HepG2 (cell line): ENCODE results near the gene ZNF547. TPM values are rescaled to one million over a fixed set of nuclear protein-coding genes. Genes with fewer than 3 reads are reported as not detected.

ENCODE experiments used
- ASH2L ChIP-seq: fragments of 300-600, 200-600 bp; sonication (generic); IDR thresholded peaks from 2 replicates; pipeline ENCODE4 v1.7.0; 2017; ENCODE audit warnings: low read depth, mild to moderate bottlenecking, moderate library complexity, mixed read lengths, low read length; ENCODE audit not compliant: insufficient read length
- BRCA1 ChIP-seq: sonication (generic); formaldehyde crosslinking; IDR thresholded peaks from 2 replicates; pipeline ENCODE4 v1.4.0; 2020; ENCODE audit warnings: missing genetic modification reagents
- HNF4A ChIP-seq: sonication (generic); formaldehyde crosslinking; IDR thresholded peaks from 2 replicates; pipeline ENCODE4 v1.4.0; 2020; ENCODE audit warnings: missing genetic modification reagents
- PAWR ChIP-seq: sonication (generic); formaldehyde crosslinking; IDR thresholded peaks from 2 replicates; pipeline ENCODE4 v1.4.0; 2020; ENCODE audit warnings: missing genetic modification reagents, mild to moderate bottlenecking, borderline replicate concordance
- POGZ ChIP-seq: sonication (generic); formaldehyde crosslinking; IDR thresholded peaks from 2 replicates; pipeline ENCODE4 v1.4.0; 2020; ENCODE audit warnings: mild to moderate bottlenecking, missing genetic modification reagents
- RXRA ChIP-seq: sonication (generic); formaldehyde crosslinking; IDR thresholded peaks from 2 replicates; pipeline ENCODE4 v1.5.1; 2020; ENCODE audit warnings: missing genetic modification reagents
- STAG1 ChIP-seq: sonication (generic); formaldehyde crosslinking; IDR thresholded peaks from 2 replicates; pipeline ENCODE4 v1.4.0; 2020; ENCODE audit warnings: missing genetic modification reagents
- ZC3H13 ChIP-seq: sonication (generic); formaldehyde crosslinking; IDR thresholded peaks from 2 replicates; pipeline ENCODE4 v1.8.1; 2023; ENCODE audit warnings: mild to moderate bottlenecking, missing genetic modification reagents, moderate library complexity
- ZC3H4 ChIP-seq: sonication (generic); formaldehyde crosslinking; IDR thresholded peaks from 2 replicates; pipeline ENCODE4 v1.4.0; 2020; ENCODE audit warnings: missing genetic modification reagents, borderline replicate concordance
- ZNF264 ChIP-seq: sonication (generic); formaldehyde crosslinking; IDR thresholded peaks from 2 replicates; pipeline ENCODE4 v1.4.0; 2020; ENCODE audit warnings: missing genetic modification reagents
- ZNF441 ChIP-seq: sonication (generic); formaldehyde crosslinking; IDR thresholded peaks from 2 replicates; pipeline ENCODE4 v1.7.0; 2021; ENCODE audit warnings: missing genetic modification reagents, borderline replicate concordance
- ZNF577 ChIP-seq: sonication (generic); formaldehyde crosslinking; IDR thresholded peaks from 2 replicates; pipeline ENCODE4 v1.4.0; 2020; ENCODE audit warnings: mild to moderate bottlenecking, low read depth, missing genetic modification reagents, borderline replicate concordance
- ZNF674 ChIP-seq: sonication (generic); formaldehyde crosslinking; IDR thresholded peaks from 2 replicates; pipeline ENCODE4 v1.5.0; 2020; ENCODE audit warnings: low read depth, mild to moderate bottlenecking, missing genetic modification reagents
- polyA plus RNA-seq, 8 experiments: library from polyadenylated mRNA; depleted of rRNA in 3 of 8; stranded (reverse) in 7 of 8; unstranded in 1 of 8; fragments of >200 nt; fragmentation: Illumina TruSeq in 4 of 8; extraction: Trizol in 4 of 8; gene quantifications; 2 replicates each; pipeline versions ENCODE4 v1.2.1 to v1.2.3, GENCODE V29; 2011 to 2016; ENCODE audit warnings: low read depth in 4 of 8, missing spikeins in 1 of 8, mixed read lengths in 1 of 8; ENCODE audit not compliant: insufficient read depth in 1 of 8
- total RNA-seq, 5 experiments: library from RNA; depleted of rRNA; stranded (reverse); fragments of >200 nt; fragmentation: Illumina TruSeq; extraction: Trizol; gene quantifications; 2 replicates each; pipeline ENCODE4 v1.2.3, GENCODE V29; 2016; ENCODE audit warnings: low read depth in 1 of 5
- TF ChIP-seq, protein P1 (sequence below): sonication (generic); formaldehyde crosslinking; IDR thresholded peaks from 2 replicates; pipeline ENCODE4 v1.8.0; 2022; ENCODE audit warnings: missing genetic modification reagents, mild to moderate bottlenecking, inconsistent platforms, borderline replicate concordance
- TF ChIP-seq, protein P2 (sequence below): sonication (generic); formaldehyde crosslinking; IDR thresholded peaks from 2 replicates; pipeline ENCODE4 v1.4.0; 2020; ENCODE audit warnings: mild to moderate bottlenecking, low read depth, missing genetic modification reagents
- TF ChIP-seq, protein P3 (sequence below): sonication (generic); formaldehyde crosslinking; IDR thresholded peaks from 2 replicates; pipeline ENCODE4 v1.4.0; 2020; ENCODE audit warnings: missing genetic modification reagents, borderline replicate concordance
- TF ChIP-seq, protein P4 (sequence below): sonication (generic); formaldehyde crosslinking; IDR thresholded peaks from 2 replicates; pipeline ENCODE4 v1.8.1; 2023; ENCODE audit warnings: missing genetic modification reagents, inconsistent platforms, borderline replicate concordance
- TF ChIP-seq, protein P5 (sequence below): sonication (generic); formaldehyde crosslinking; IDR thresholded peaks from 2 replicates; pipeline ENCODE4 v1.4.0; 2020; ENCODE audit warnings: missing genetic modification reagents, mild to moderate bottlenecking, borderline replicate concordance

The ZNF547 gene
- total and polyA plus RNA-seq, 2 of the 13 experiments (the other 11 are each of a cell fraction or from before 2014, with no cell fraction given): 2.0 to 2.6 TPM

DNA sequence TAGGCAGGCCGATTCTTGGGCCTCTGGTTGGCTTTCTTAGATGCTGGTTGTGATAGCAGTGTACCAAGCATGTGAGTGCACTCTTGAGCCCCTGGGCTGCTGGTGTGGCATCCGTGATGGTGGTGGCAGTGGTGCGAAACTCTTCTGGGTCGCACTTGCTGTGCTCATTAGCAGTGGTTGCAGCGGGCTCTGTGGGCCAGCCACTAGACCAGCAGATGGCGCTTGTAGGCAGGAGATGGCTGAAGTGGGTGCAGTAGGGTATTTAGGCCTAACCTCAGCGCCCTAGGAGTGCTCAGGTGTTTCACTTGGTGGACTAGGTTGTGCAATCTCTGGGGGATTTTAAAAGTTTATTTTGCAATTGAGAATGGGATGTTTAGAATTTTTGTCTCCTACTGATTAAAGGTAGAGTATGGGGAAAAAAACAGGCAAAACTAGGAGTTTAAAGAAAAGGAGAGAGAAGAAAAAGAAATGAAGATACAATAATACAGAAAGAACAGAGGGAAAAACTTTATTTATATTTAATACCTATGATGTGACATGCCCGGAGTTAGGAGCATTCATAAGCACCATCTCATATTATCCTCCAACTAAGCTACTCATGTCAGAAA is 43.3 kb downstream of the ZNF547 start (continued):
- TF ChIP-seq, protein P1, sequence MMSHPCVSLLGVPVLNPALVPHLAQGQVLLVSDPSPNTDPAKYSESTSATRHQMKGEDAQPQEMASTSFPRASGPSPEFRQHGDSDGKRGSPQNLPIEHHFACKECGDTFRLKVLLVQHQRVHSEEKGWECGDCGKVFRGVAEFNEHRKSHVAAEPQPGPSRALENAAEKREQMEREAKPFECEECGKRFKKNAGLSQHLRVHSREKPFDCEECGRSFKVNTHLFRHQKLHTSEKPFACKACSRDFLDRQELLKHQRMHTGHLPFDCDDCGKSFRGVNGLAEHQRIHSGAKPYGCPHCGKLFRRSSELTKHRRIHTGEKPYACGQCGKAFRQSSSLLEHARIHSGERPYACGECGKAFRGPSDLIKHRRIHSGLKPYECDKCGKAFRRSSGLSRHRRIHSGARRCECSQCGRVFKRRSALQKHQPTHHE (CRISPR knock-in tag): no peak
- TF ChIP-seq, protein P2, sequence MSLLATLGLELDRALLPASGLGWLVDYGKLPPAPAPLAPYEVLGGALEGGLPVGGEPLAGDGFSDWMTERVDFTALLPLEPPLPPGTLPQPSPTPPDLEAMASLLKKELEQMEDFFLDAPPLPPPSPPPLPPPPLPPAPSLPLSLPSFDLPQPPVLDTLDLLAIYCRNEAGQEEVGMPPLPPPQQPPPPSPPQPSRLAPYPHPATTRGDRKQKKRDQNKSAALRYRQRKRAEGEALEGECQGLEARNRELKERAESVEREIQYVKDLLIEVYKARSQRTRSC: no peak
- TF ChIP-seq HNF4A (no peak), STAG1 (CRISPR knock-in tag) (peak; percentile 90), POGZ (CRISPR knock-in tag) (no peak), ZNF441 (CRISPR knock-in tag) (no peak), ZC3H13 (CRISPR knock-in tag) (no peak), PAWR (CRISPR knock-in tag) (no peak), BRCA1 (0 out of 2 replicates have a peak, but pooled peaks have one; percentile 26), ASH2L (peak; percentile 40), ZC3H4 (CRISPR knock-in tag) (no peak), RXRA (CRISPR knock-in tag) (peak; percentile 28; the same call in 1 of the 2 replicates), ZNF577 (CRISPR knock-in tag) (no peak), ZNF674 (CRISPR knock-in tag) (no peak), ZNF264 (CRISPR knock-in tag) (no peak)
- TF ChIP-seq, protein P3, sequence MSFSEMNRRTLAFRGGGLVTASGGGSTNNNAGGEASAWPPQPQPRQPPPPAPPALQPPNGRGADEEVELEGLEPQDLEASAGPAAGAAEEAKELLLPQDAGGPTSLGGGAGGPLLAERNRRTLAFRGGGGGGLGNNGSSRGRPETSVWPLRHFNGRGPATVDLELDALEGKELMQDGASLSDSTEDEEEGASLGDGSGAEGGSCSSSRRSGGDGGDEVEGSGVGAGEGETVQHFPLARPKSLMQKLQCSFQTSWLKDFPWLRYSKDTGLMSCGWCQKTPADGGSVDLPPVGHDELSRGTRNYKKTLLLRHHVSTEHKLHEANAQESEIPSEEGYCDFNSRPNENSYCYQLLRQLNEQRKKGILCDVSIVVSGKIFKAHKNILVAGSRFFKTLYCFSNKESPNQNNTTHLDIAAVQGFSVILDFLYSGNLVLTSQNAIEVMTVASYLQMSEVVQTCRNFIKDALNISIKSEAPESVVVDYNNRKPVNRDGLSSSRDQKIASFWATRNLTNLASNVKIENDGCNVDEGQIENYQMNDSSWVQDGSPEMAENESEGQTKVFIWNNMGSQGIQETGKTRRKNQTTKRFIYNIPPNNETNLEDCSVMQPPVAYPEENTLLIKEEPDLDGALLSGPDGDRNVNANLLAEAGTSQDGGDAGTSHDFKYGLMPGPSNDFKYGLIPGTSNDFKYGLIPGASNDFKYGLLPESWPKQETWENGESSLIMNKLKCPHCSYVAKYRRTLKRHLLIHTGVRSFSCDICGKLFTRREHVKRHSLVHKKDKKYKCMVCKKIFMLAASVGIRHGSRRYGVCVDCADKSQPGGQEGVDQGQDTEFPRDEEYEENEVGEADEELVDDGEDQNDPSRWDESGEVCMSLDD: no peak
- TF ChIP-seq, protein P4, sequence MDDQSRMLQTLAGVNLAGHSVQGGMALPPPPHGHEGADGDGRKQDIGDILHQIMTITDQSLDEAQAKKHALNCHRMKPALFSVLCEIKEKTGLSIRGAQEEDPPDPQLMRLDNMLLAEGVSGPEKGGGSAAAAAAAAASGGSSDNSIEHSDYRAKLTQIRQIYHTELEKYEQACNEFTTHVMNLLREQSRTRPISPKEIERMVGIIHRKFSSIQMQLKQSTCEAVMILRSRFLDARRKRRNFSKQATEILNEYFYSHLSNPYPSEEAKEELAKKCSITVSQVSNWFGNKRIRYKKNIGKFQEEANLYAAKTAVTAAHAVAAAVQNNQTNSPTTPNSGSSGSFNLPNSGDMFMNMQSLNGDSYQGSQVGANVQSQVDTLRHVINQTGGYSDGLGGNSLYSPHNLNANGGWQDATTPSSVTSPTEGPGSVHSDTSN (CRISPR knock-in tag): no peak
- TF ChIP-seq, protein P5, sequence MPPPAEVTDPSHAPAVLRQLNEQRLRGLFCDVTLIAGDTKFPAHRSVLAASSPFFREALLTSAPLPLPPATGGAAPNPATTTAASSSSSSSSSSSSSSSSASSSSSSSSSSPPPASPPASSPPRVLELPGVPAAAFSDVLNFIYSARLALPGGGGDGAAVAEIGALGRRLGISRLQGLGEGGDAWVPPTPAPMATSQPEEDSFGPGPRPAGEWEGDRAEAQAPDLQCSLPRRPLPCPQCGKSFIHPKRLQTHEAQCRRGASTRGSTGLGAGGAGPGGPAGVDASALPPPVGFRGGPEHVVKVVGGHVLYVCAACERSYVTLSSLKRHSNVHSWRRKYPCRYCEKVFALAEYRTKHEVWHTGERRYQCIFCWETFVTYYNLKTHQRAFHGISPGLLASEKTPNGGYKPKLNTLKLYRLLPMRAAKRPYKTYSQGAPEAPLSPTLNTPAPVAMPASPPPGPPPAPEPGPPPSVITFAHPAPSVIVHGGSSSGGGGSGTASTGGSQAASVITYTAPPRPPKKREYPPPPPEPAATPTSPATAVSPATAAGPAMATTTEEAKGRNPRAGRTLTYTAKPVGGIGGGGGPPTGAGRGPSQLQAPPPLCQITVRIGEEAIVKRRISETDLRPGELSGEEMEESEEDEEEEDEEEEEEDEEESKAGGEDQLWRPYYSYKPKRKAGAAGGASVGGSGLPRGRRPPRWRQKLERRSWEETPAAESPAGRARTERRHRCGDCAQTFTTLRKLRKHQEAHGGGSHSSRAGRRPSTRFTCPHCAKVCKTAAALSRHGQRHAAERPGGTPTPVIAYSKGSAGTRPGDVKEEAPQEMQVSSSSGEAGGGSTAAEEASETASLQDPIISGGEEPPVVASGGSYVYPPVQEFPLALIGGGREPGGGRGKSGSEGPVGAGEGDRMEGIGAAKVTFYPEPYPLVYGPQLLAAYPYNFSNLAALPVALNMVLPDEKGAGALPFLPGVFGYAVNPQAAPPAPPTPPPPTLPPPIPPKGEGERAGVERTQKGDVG: peak; percentile 41; the same call in 1 of the 2 replicates
